Subcutaneous adipose tissue (tissue), 4 donors: ENCODE measurements around the gene TRPC4AP. TPM values are rescaled to one million over a fixed set of nuclear protein-coding genes. Genes with fewer than 3 reads are reported as not detected.

Experiments
- CTCF ChIP-seq: fragments of 450-650 bp; IDR thresholded peaks from one replicate; pipeline ENCODE4 v1.5.1; 2016; ENCODE audit warnings: low read depth, mild to moderate bottlenecking, control low read depth, antibody characterized with exemption, moderate library complexity
- total RNA-seq, 4 donors: library from RNA; depleted of rRNA; stranded (reverse); fragments of >200 nt; gene quantifications; one replicate each; pipeline ENCODE4 v1.1.0, GENCODE V29; 2016

TRPC4AP gene
- total RNA-seq, 4 donors from 2014 or later = 76.6 to 112 (median 78.5) TPM

- TF ChIP-seq CTCF = no peak
Observed at GRCh38 chr20:35017099-35017835, 75.3 kb downstream of the TRPC4AP start.

GRCh38 chr20:35015863-35016193 lies 76.8 kb downstream of the TRPC4AP start:
- no peak for TF ChIP-seq CTCF

- TF ChIP-seq CTCF = no peak
Observed at GRCh38 chr20:35014537-35014936, 78.1 kb downstream of the TRPC4AP start.

GRCh38 chr20:35013421-35014411 lies 78.9 kb downstream of the TRPC4AP start:
- TF ChIP-seq CTCF = no peak

GRCh38 chr20:35012227-35013069 lies 80.2 kb downstream of the TRPC4AP start:
- TF ChIP-seq CTCF = no peak

GRCh38 chr20:35011589-35012226 lies 80.9 kb downstream of the TRPC4AP start:
- TF ChIP-seq CTCF = no peak
